ENCODE data around the gene EHD2.
"Not testable (repeated sequence)": the region's sequence is repeated elsewhere in the genome, so short reads cannot be mapped to it uniquely, and the experiment has no call there.

The EHD2 gene

GRCh38 chr19:47742634-47743033 is 29.4 kb downstream of the EHD2 start:
- Histone ChIP-seq H3K36me3 (ENCODE audit: low read length) (no peaks in the 10 kb centered on the region), H3K9me3 (ENCODE audit: insufficient read depth, low read length) (no peaks in the 10 kb centered on the region), H3K4me2 (ENCODE audit: low read depth, low read length, poor library complexity, severe bottlenecking) (no peak overlapping the region), H3F3A (ENCODE audit: insufficient read depth) (no peaks in the 10 kb centered on the region), H3K27me3 (ENCODE audit: low read length) (no peaks in the 10 kb centered on the region), H3K9me2 (replicated peaks; ENCODE audit: insufficient read depth, low read length) (no peaks in the 10 kb centered on the region), H3K79me2 (ENCODE audit: insufficient read depth, low read length) (peaks cover 19% of the 10 kb centered on the region), H3K27ac (ENCODE audit: low read depth, low read length) (no peak overlapping the region), H3K9ac (ENCODE audit: low read length) (no peak overlapping the region), H2AFZ (ENCODE audit: low read depth, low read length, severe bottlenecking) (no peak overlapping the region), H4K20me1 (ENCODE audit: low read depth, low read length) (no peaks in the 10 kb centered on the region), H3K4me3 (ENCODE audit: insufficient read depth, low read length, poor library complexity, severe bottlenecking) (no peak overlapping the region)
- TF ChIP-seq CTCF (IDR thresholded peaks at IDR 0.05; ENCODE audit: insufficient read depth, low read length, poor library complexity, severe bottlenecking) = no peak
- TF ChIP-seq EZH2phosphoT487 (conservative IDR thresholded peaks at IDR 0.05; ENCODE audit: low read length) = no peak

GRCh38 chr19:47745010-47745901 is 32.0 kb downstream of the EHD2 start, which contains the start of gene NOP53:
Gene NOP53 (plus strand): TSS chr19:47745546. CDS start chr19:47745560, 14 bp downstream.
- H4K20me1 ChIP-seq (ENCODE audit: low read depth, low read length) = no peaks in the 10 kb centered on the region
- H3K4me3 ChIP-seq (ENCODE audit: insufficient read depth, low read length, poor library complexity, severe bottlenecking) = peak within 1 kb of the TSS; percentile 94
- H2AFZ ChIP-seq (ENCODE audit: low read depth, low read length, severe bottlenecking) = peak within 1 kb of the TSS; percentile 97
- H3K4me2 ChIP-seq (ENCODE audit: low read depth, low read length, poor library complexity, severe bottlenecking) = peak within 1 kb of the TSS; percentile 74
- TF ChIP-seq CTCF (IDR thresholded peaks at IDR 0.05; ENCODE audit: insufficient read depth, low read length, poor library complexity, severe bottlenecking) = no peak
- TF ChIP-seq EZH2phosphoT487 (conservative IDR thresholded peaks at IDR 0.05; ENCODE audit: low read length) = no peak
- H3F3A ChIP-seq (ENCODE audit: insufficient read depth) = no peaks in the 10 kb centered on the region
- peaks cover 32% of the 10 kb centered on the region for H3K79me2 ChIP-seq (ENCODE audit: insufficient read depth, low read length)
- peak within 1 kb of the TSS; percentile 85 for H3K9ac ChIP-seq (ENCODE audit: low read length)
- peak within 1 kb of the TSS; percentile 77 for H3K27ac ChIP-seq (ENCODE audit: low read depth, low read length)
- H3K9me2 ChIP-seq (replicated peaks; ENCODE audit: insufficient read depth, low read length) = no peaks in the 10 kb centered on the region
- H3K9me3 ChIP-seq (ENCODE audit: insufficient read depth, low read length) = no peaks in the 10 kb centered on the region
- H3K36me3 ChIP-seq (ENCODE audit: low read length) = no peaks in the 10 kb centered on the region
- no peaks in the 10 kb centered on the region for H3K27me3 ChIP-seq (ENCODE audit: low read length)

- not testable (repeated sequence) for H3K9me3 ChIP-seq (ENCODE audit: insufficient read depth, low read length); H3K36me3 ChIP-seq (ENCODE audit: low read length); H2AFZ ChIP-seq (ENCODE audit: low read depth, low read length, severe bottlenecking); H3K27me3 ChIP-seq (ENCODE audit: low read length); H3K27ac ChIP-seq (ENCODE audit: low read depth, low read length); H4K20me1 ChIP-seq (ENCODE audit: low read depth, low read length); H3K9me2 ChIP-seq (replicated peaks; ENCODE audit: insufficient read depth, low read length); H3F3A ChIP-seq (ENCODE audit: insufficient read depth)
- H3K4me3 ChIP-seq (ENCODE audit: insufficient read depth, low read length, poor library complexity, severe bottlenecking) = peak overlapping the region; percentile 94
- H3K79me2 ChIP-seq (ENCODE audit: insufficient read depth, low read length) = peaks cover 32% of the 10 kb centered on the region
- H3K4me2 ChIP-seq (ENCODE audit: low read depth, low read length, poor library complexity, severe bottlenecking) = peak overlapping the region; percentile 74
- peak overlapping the region; percentile 85 for H3K9ac ChIP-seq (ENCODE audit: low read length)
Observed at GRCh38 chr19:47746129-47746528, 32.9 kb downstream of the EHD2 start.

- H3K9me2 ChIP-seq (replicated peaks; ENCODE audit: insufficient read depth, low read length) = no peaks in the 10 kb centered on the region
- H4K20me1 ChIP-seq (ENCODE audit: low read depth, low read length) = no peaks in the 10 kb centered on the region
- H3K9ac ChIP-seq (ENCODE audit: low read length) = no peak overlapping the region
- peaks cover 32% of the 10 kb centered on the region for H3K79me2 ChIP-seq (ENCODE audit: insufficient read depth, low read length)
- H3K36me3 ChIP-seq (ENCODE audit: low read length) = no peaks in the 10 kb centered on the region
- no peaks in the 10 kb centered on the region for H3K9me3 ChIP-seq (ENCODE audit: insufficient read depth, low read length)
- no peak overlapping the region for H2AFZ ChIP-seq (ENCODE audit: low read depth, low read length, severe bottlenecking)
- no peak overlapping the region for H3K4me2 ChIP-seq (ENCODE audit: low read depth, low read length, poor library complexity, severe bottlenecking)
- H3K27me3 ChIP-seq (ENCODE audit: low read length) = no peaks in the 10 kb centered on the region
- H3K27ac ChIP-seq (ENCODE audit: low read depth, low read length) = no peak overlapping the region
- H3F3A ChIP-seq (ENCODE audit: insufficient read depth) = no peaks in the 10 kb centered on the region
- no peak overlapping the region for H3K4me3 ChIP-seq (ENCODE audit: insufficient read depth, low read length, poor library complexity, severe bottlenecking)
- no peak for TF ChIP-seq CTCF (IDR thresholded peaks at IDR 0.05; ENCODE audit: insufficient read depth, low read length, poor library complexity, severe bottlenecking)
Observed at GRCh38 chr19:47749326-47749725, 36.1 kb downstream of the EHD2 start.

All from SU-DHL-6 (cell line).